HepG2 (cell line): Measurements from ENCODE around the gene RBM12.

Source experiments
- SNAPC2 ChIP-seq: sonication (generic); formaldehyde crosslinking; IDR thresholded peaks from 2 replicates; pipeline ENCODE4 v1.8.1; 2022; ENCODE audit warnings: mild to moderate bottlenecking, missing genetic modification reagents
- TF ChIP-seq, protein P1 (sequence below): sonication (generic); formaldehyde crosslinking; IDR thresholded peaks from 2 replicates; pipeline ENCODE4 v1.4.0; 2020; ENCODE audit warnings: mild to moderate bottlenecking, missing genetic modification reagents

- TF ChIP-seq, protein P1, sequence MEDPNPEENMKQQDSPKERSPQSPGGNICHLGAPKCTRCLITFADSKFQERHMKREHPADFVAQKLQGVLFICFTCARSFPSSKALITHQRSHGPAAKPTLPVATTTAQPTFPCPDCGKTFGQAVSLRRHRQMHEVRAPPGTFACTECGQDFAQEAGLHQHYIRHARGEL (CRISPR knock-in tag): 0 out of 2 replicates have a peak, but pooled peaks have one; percentile 45
- no peak for TF ChIP-seq SNAPC2 (CRISPR knock-in tag)
Measured at GRCh38 chr20:35697696-35698297, 33.1 kb upstream of the RBM12 start.
